Fibroblast of mammary gland (primary cell): ENCODE data around the gene DTX3L.
A peak's percentile ranks its signal among the peaks of the same experiment; 100 is the strongest.

ENCODE experiments used
- DNase-seq: peaks from one replicate; pipeline ENCODE4 v3.0.0-alpha.2; 2010; ENCODE audit warnings: low read depth
- H3K4me3 ChIP-seq: 2 replicates; pipeline ENCODE4 v1.5.1; 2011; ENCODE audit warnings: low read depth, mild to moderate bottlenecking, low read length, moderate library complexity; ENCODE audit not compliant: control insufficient read depth
- CTCF ChIP-seq: conservative IDR thresholded peaks from 2 replicates; pipeline ENCODE4 v1.5.1; 2011; ENCODE audit warnings: low read depth, low read length, inconsistent platforms; ENCODE audit not compliant: control insufficient read depth, insufficient read depth

Gene DTX3L

GRCh38 chr3:122608916-122609315 lies 44.8 kb downstream of the DTX3L start:
- no peak overlapping the region for H3K4me3 ChIP-seq
- no peak for TF ChIP-seq CTCF
- no peak for DNase-seq

- peak; percentile 94 for DNase-seq
- no peak for TF ChIP-seq CTCF
- no peak overlapping the region for H3K4me3 ChIP-seq
Observed at GRCh38 chr3:122609798-122610559, 45.8 kb downstream of the DTX3L start.

- H3K4me3 ChIP-seq = no peak overlapping the region
- no peak for DNase-seq
- no peak for TF ChIP-seq CTCF
Observed at GRCh38 chr3:122612696-122613095, 48.6 kb downstream of the DTX3L start.

- no peak for DNase-seq
- TF ChIP-seq CTCF = no peak
- H3K4me3 ChIP-seq = no peak overlapping the region
Observed at GRCh38 chr3:122615303-122615702, 51.2 kb downstream of the DTX3L start.

- H3K4me3 ChIP-seq = no peak overlapping the region
- TF ChIP-seq CTCF = no peak
- no peak for DNase-seq
Observed at GRCh38 chr3:122618614-122619013, 54.5 kb downstream of the DTX3L start.

- H3K4me3 ChIP-seq = no peak overlapping the region
- no peak for TF ChIP-seq CTCF
- peak; percentile 37 for DNase-seq
Observed at GRCh38 chr3:122619040-122619439, 54.9 kb downstream of the DTX3L start.

GRCh38 chr3:122620399-122620798 lies 56.3 kb downstream of the DTX3L start:
- TF ChIP-seq CTCF = no peak
- H3K4me3 ChIP-seq = no peak overlapping the region
- DNase-seq = no peak
